Epithelial cell of proximal tubule (primary cell): Measurements from ENCODE around the gene ARHGAP26. TPM values are rescaled to one million over a fixed set of nuclear protein-coding genes. Genes with fewer than 3 reads are reported as not detected.
"Not testable (repeated sequence)": the region's sequence is repeated elsewhere in the genome, so short reads cannot be mapped to it uniquely, and the experiment has no call there.

Experiments
- DNase-seq: peaks from one replicate; pipeline ENCODE4 v3.0.0-alpha.2; 2011; ENCODE audit warnings: low read depth
- H3K4me3 ChIP-seq: 2 replicates; pipeline ENCODE4 v1.5.1; 2011; ENCODE audit warnings: low read depth, mild to moderate bottlenecking, low read length
- total RNA-seq: library from RNA; depleted of rRNA; stranded (reverse); fragments of >200 nt; gene quantifications from 2 replicates; pipeline ENCODE4 v1.2.3, GENCODE V29; 2015
- TF ChIP-seq, protein P1 (sequence below): conservative IDR thresholded peaks from 2 replicates; pipeline ENCODE4 v1.5.1; 2012; ENCODE audit warnings: low read depth, mild to moderate bottlenecking, low read length

ARHGAP26 gene
- total RNA-seq, 1 donor from 2014 or later = 7.0 TPM

DNA sequence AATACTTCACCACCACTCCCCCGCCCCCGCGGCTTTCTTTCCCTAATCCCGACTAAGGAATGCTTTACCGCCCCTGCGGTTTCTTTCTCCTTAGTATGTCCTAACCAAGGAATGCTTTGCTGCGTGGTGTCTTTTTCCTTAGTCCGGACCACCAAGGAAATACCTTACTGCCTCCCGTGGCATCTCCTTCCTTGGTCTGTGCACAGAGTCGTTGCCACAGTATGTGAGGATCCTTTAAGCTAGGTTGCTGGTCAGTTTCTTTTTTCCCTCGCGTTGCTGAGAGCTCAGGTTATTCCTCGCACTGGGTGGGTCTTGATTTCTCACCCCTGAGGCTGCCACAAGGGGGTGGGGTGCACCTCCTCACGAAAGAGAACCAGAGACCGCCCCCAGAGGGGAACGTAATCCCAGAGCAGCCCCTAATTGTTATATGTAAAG is 323.9 kb downstream of the ARHGAP26 start:
- DNase-seq = no peak
- H3K4me3 ChIP-seq = no peak overlapping the region
- TF ChIP-seq, protein P1, sequence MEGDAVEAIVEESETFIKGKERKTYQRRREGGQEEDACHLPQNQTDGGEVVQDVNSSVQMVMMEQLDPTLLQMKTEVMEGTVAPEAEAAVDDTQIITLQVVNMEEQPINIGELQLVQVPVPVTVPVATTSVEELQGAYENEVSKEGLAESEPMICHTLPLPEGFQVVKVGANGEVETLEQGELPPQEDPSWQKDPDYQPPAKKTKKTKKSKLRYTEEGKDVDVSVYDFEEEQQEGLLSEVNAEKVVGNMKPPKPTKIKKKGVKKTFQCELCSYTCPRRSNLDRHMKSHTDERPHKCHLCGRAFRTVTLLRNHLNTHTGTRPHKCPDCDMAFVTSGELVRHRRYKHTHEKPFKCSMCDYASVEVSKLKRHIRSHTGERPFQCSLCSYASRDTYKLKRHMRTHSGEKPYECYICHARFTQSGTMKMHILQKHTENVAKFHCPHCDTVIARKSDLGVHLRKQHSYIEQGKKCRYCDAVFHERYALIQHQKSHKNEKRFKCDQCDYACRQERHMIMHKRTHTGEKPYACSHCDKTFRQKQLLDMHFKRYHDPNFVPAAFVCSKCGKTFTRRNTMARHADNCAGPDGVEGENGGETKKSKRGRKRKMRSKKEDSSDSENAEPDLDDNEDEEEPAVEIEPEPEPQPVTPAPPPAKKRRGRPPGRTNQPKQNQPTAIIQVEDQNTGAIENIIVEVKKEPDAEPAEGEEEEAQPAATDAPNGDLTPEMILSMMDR = no peak

DNA sequence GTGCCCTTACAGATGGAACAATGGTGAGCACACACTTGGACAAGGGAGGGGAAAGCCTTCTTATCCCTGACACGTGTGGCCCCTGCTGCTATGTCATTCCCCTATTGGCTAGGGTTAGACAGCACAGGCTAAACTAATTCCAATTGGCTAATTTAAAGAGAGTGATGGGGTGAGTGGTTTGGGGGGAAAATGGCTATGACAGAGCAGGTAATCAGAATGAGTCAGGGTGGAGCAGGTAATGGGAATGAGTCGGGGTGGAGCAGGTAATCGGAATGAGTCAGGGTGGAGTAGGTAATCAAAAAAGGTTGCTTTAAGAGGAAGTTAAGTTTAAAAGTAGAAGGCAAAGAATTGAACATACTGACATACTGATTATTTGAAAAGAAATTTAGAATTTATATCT is 324.4 kb downstream of the ARHGAP26 start:
- not testable (repeated sequence) for DNase-seq, H3K4me3 ChIP-seq

DNA sequence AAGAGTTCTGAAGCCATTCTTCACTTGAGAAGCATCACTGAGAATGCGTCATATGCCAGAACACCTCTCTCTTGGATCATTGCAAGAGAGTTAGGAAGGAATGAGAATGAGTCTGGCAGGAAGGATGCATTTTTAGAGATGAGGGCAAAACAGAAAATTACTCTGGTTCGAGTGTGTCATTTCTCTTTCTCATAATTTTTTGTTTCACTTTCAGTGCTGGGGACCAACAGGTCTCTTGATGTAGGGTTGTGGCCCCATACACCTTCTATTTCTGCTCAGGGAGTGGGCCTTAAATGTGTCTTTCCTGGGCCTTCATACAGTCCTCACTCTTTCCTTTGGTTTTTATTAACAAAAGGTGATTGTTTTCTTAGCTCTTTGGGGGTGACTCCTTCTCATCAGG is 330.9 kb downstream of the ARHGAP26 start:
- TF ChIP-seq, protein P1 = no peak
- H3K4me3 ChIP-seq = no peak overlapping the region
- no peak for DNase-seq

DNA sequence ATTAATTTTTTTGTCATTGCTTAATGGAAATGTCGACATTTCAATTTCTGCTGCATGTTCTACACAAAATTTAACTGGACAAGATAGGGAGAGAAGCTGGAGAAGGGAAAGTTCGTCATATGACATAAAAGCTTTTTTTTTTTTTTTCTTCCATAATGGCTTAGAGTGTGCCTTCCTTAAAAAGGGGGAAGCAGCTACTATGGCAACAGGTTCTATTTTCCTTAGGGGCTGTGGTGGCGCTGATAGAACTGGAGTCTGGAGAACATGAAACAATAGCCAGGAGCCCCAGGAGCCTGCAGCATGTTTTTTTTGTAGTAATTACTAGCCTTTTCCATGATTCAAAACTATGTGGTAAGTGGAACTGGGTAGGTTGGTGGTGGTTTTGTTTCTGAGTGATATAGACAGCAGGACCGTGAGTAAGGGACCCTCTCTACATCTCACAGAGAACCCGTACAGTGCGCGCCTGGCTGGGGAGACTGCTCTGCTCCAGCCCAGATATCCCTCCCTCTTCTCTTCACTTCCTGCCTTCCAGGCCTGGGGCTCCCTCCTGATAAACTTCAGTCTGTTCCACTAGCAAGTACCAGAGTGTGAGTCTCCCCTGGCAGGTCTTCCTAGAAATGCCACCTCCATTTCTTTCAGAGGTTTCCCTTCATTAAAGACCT is 331.7 kb downstream of the ARHGAP26 start:
- TF ChIP-seq, protein P1 = no peak
- DNase-seq = no peak
- H3K4me3 ChIP-seq = no peak overlapping the region

DNA sequence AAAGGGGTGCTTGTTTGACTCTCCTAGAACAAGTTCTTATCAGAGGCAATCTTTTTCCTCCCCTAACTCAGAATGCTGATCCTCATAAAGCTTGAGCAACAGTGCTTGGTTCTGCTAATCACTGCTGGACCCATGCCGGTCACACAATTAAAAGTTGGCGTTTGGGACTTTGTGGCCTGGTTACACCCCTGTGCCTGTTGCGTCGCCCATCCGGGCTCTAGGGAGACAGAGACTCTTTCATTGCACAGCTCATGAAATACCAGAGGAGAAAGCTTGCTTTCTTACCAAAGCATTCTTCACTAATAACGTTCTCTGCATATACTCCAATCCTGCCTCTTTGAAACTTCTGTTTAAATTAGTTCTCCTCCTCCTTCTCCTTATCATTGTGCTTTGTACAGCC is 332.2 kb downstream of the ARHGAP26 start:
- TF ChIP-seq, protein P1 = no peak
- no peak overlapping the region for H3K4me3 ChIP-seq

DNA sequence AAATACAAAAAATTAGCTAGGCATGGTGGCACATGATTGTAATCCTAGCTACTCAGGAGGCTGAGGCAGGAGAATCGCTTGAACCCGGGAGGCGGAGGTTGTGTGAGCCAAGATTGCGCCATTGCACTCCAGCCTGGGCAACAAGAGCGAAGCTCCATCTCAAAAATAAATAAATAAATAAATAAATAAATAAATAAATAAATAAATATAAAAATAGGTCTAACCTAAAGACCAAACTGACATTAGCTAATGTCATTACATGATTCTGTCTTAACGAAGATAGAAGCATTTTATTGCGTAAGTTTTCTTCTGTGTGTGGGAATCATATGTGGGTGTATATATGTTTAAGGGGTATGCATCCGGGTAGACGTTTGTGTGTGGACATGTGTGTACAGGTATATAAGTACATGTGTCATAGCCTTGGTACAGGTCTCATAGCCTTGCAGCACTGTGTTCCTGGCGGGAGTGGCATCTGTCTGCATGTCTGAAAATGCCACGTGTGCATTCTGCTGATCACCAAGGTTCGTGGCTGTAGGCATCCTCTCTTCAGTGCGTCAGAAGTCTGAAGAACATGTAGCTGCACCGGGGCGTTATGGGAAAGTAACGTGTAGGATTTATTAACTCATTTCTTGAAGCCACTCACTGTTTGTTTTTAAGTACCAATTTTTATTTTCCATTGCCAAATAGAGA is 335.2 kb downstream of the ARHGAP26 start:
- no peak overlapping the region for H3K4me3 ChIP-seq
- TF ChIP-seq, protein P1 = no peak
- DNase-seq = no peak

More for the DNA sequence above, 332.2 kb downstream of the ARHGAP26 start:
- no peak for DNase-seq

DNA sequence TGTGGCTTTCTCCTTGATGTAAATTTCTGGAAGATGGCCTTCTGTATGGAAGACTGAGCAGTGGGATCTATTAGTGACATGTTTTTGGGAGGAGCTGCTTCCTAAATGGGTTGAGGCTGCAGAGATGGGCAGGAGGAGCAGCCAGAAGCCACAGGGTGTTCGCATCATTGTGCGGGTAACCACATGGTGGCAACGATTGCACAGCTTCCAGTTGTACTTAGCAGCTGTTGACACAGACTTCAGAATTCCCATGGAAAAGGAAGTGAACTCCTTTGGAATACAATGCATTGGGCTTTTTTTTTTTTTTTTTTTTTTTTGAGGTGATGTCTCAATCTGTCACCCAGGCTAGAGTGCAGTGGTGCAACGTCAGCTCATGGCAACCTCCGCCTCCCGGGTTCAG is 336.0 kb downstream of the ARHGAP26 start:
- DNase-seq = no peak
- TF ChIP-seq, protein P1 = peak; percentile 47
- no peak overlapping the region for H3K4me3 ChIP-seq
